ENCODE results near the gene VASN.

GRCh38 chr16:4350787-4351659 lies 20.6 kb upstream of the VASN start, which contains the start of gene PAM16:
- no peak for TF ChIP-seq EZH2 (IDR thresholded peaks at IDR 0.05; ENCODE audit: borderline replicate concordance, low read length)
- no peak; the same call in 1 of the 2 replicates for TF ChIP-seq CTCF (IDR thresholded peaks at IDR 0.05; ENCODE audit: low read length)
